ENCODE data around the gene TP53.
A peak's percentile ranks its signal among the peaks of the same experiment; 100 is the strongest.

TP53 gene

DNA sequence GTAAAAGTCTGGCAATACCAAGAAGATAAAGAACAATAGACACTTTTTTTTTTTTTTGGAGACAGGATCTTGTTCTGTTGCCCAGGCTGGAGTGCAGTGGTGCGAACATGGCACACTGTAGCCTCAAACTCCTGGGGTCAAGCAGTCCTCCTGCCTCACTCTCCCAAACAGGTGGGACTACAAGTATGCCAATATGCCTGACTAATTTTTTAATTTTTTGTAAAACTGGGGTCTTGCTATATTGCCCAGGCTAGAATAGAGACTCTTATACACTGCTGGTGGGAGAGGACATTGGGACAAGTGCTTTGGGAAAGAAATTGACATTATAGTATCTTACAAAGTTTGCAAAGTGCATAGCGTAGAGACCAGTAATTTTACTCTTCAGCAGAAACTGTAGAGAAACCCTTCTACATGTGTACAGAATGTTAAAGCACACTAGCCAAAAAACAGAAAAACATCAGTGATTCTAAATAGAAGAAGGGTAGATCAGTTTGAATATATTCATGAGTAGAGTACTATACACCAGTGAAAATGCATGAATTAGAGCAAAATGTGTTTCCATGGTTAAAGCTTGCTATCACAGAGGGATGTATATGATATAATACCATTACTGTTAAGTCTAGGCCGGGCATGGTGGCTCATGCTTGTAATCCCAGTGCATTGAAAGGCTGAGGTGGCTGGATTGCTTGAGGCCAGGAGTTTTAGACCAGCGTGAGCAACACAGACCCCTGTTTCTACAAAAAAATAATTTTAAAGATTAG lies 10.7 kb upstream of the TP53 start:
- Mint-ChIP-seq H3K9me3 (no peaks in the 10 kb centered on the region), H3K27me3 (ENCODE audit: low read depth) (peaks cover 6% of the 10 kb centered on the region), H3K27ac (no peak overlapping the region), H3K36me3 (ENCODE audit: low read depth) (peaks cover 34% of the 10 kb centered on the region), H3K4me1 (no peaks in the 10 kb centered on the region), H3K4me3 (no peak overlapping the region)
- TF ChIP-seq, protein P1, sequence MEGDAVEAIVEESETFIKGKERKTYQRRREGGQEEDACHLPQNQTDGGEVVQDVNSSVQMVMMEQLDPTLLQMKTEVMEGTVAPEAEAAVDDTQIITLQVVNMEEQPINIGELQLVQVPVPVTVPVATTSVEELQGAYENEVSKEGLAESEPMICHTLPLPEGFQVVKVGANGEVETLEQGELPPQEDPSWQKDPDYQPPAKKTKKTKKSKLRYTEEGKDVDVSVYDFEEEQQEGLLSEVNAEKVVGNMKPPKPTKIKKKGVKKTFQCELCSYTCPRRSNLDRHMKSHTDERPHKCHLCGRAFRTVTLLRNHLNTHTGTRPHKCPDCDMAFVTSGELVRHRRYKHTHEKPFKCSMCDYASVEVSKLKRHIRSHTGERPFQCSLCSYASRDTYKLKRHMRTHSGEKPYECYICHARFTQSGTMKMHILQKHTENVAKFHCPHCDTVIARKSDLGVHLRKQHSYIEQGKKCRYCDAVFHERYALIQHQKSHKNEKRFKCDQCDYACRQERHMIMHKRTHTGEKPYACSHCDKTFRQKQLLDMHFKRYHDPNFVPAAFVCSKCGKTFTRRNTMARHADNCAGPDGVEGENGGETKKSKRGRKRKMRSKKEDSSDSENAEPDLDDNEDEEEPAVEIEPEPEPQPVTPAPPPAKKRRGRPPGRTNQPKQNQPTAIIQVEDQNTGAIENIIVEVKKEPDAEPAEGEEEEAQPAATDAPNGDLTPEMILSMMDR (IDR thresholded peaks at IDR 0.05; ENCODE audit: unreplicated experiment in 3 of 3) = no peak

- no peaks in the 10 kb centered on the region for H3K4me1 Mint-ChIP-seq
- H3K36me3 Mint-ChIP-seq (ENCODE audit: low read depth) = peaks cover 34% of the 10 kb centered on the region
- no peaks in the 10 kb centered on the region for H3K9me3 Mint-ChIP-seq
- TF ChIP-seq, protein P1 (IDR thresholded peaks at IDR 0.05; ENCODE audit: unreplicated experiment in 3 of 3) = no peak
- peaks cover 2% of the 10 kb centered on the region for H3K27me3 Mint-ChIP-seq (ENCODE audit: low read depth)
- H3K4me3 Mint-ChIP-seq = peak overlapping the region in 1 of 3 experiments; percentile 18
- H3K27ac Mint-ChIP-seq = no peak overlapping the region
These were observed 8.3 kb upstream of the TP53 start for GRCh38 chr17:7695586-7695985.

- Mint-ChIP-seq H3K4me3 (peak overlapping the region; percentile 93 to 98 (median 98)), H3K27ac (peak overlapping the region; percentile 100), H3K4me1 (peaks cover 22% of the 10 kb centered on the region), H3K27me3 (ENCODE audit: low read depth) (no peaks in the 10 kb centered on the region), H3K9me3 (no peaks in the 10 kb centered on the region), H3K36me3 (ENCODE audit: low read depth) (peaks cover 16% of the 10 kb centered on the region)
- TF ChIP-seq, protein P1 (IDR thresholded peaks at IDR 0.05; ENCODE audit: unreplicated experiment in 3 of 3) = no peak
These were observed 1.6 kb upstream of the TP53 start for GRCh38 chr17:7688808-7689316.

DNA sequence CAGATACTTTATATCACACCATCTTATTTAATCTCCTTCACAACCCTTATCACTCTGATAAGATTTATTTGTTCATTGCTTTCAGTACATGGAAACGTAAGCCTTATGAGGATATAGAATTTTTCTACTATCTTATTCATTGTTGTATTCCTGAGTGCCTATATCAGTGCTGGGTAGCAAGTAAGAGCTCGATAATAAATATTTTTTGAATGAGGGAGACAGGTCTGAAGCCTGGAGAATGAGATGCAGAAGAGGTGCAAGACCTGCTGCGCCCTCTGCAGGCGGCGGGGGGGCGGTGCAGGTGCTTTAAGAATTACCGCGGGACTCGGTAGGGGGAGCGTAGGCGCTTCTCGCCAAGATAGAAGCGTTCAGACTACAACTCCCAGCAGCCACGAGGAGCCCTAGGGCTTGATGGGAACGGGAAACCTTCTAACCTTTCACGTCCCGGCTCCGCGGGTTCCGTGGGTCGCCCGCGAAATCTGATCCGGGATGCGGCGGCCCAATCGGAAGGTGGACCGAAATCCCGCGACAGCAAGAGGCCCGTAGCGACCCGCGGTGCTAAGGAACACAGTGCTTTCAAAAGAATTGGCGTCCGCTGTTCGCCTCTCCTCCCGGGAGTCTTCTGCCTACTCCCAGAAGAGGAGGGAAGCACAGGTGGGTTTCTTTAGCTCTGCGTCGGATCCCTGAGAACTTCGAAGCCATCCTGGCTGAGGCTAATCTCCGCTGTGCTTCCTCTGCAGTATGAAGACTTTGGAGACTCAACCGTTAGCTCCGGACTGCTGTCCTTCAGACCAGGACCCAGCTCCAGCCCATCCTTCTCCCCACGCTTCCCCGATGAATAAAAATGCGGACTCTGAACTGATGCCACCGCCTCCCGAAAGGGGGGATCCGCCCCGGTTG lies 868 bp upstream of the TP53 start, which contains the start of gene WRAP53:
Gene WRAP53 (plus strand): TSS at position 570 of the 900 bp plus-strand sequence. CDS start 172 bp downstream, at position 742.
- H3K4me1 Mint-ChIP-seq = peaks cover 22% of the 10 kb centered on the region
- H3K36me3 Mint-ChIP-seq (ENCODE audit: low read depth) = peaks cover 12% of the 10 kb centered on the region
- H3K9me3 Mint-ChIP-seq = no peaks in the 10 kb centered on the region
- H3K27me3 Mint-ChIP-seq (ENCODE audit: low read depth) = no peaks in the 10 kb centered on the region
- peak within 1 kb of the TSS; percentile 100 for H3K27ac Mint-ChIP-seq
- H3K4me3 Mint-ChIP-seq = peak within 1 kb of the TSS; percentile 93 to 98 (median 98)
- TF ChIP-seq, protein P1 (IDR thresholded peaks at IDR 0.05; ENCODE audit: unreplicated experiment in 3 of 3) = peak; percentile 99 to 100 (median 99)

GRCh38 chr17:7686222-7687071 lies 843 bp downstream of the TP53 start:
- H3K4me1 Mint-ChIP-seq = peaks cover 22% of the 10 kb centered on the region
- H3K4me3 Mint-ChIP-seq = peak overlapping the region; percentile 93 to 98 (median 98)
- no peaks in the 10 kb centered on the region for H3K9me3 Mint-ChIP-seq
- TF ChIP-seq, protein P1 (IDR thresholded peaks at IDR 0.05; ENCODE audit: unreplicated experiment in 3 of 3) = no peak
- peaks cover 9% of the 10 kb centered on the region for H3K36me3 Mint-ChIP-seq (ENCODE audit: low read depth)
- H3K27ac Mint-ChIP-seq = peak overlapping the region; percentile 100
- H3K27me3 Mint-ChIP-seq (ENCODE audit: low read depth) = no peaks in the 10 kb centered on the region
